Heart left ventricle (tissue), 16 donors: ENCODE data around the gene ACAD10. TPM values are rescaled to one million over a fixed set of nuclear protein-coding genes. Genes with fewer than 3 reads are reported as not detected.
A peak's percentile ranks its signal among the peaks of the same experiment; 100 is the strongest.

ENCODE experiments used
- ATAC-seq, 4 donors: fragments of 200-7000 bp; cut with Tn5 transposase; one replicate each; pipeline ENCODE4 v1.9.1; 2020 to 2022; ENCODE audit warnings: moderate library complexity in 4 of 4, mild to moderate bottlenecking in 3 of 4, moderate number of reproducible peaks in 1 of 4
- DNase-seq, 5 donors: peaks; one replicate each; pipeline ENCODE4 v3.0.0-alpha.2; 2020
- H3K27ac ChIP-seq, 12 donors: fragments of 200-600 bp; sonication (generic) in 4 of 12; one replicate each; pipeline versions ENCODE4 v1.5.0 to v1.8.0; 2016 to 2022; ENCODE audit warnings: mild to moderate bottlenecking in 2 of 12
- H3K27me3 ChIP-seq, 9 donors: fragments of 200-600 bp; sonication (generic) in 2 of 9; one replicate each; pipeline versions ENCODE4 v1.5.1 to v1.8.0; 2016 to 2022; ENCODE audit warnings: mild to moderate bottlenecking in 3 of 9
- H3K36me3 ChIP-seq, 9 donors: fragments of 200-600 bp; sonication (generic) in 2 of 9; one replicate each; pipeline versions ENCODE4 v1.5.0 to v1.8.0; 2018 to 2022; ENCODE audit warnings: mild to moderate bottlenecking in 2 of 9
- H3K4me1 ChIP-seq, 12 donors: fragments of 200-600 bp; sonication (generic) in 4 of 12; one replicate each; pipeline versions ENCODE4 v1.5.0 to v1.8.0; 2016 to 2022; ENCODE audit warnings: mild to moderate bottlenecking in 3 of 12
- H3K4me3 ChIP-seq, 12 donors: fragments of 200-600 bp; sonication (generic) in 4 of 12; one replicate each; pipeline versions ENCODE4 v1.5.0 to v1.8.0; 2017 to 2022; ENCODE audit warnings: mild to moderate bottlenecking in 9 of 12, moderate library complexity in 4 of 12
- H3K9me3 ChIP-seq, 12 donors: fragments of 200-600 bp; sonication (generic) in 4 of 12; one replicate each; pipeline versions ENCODE4 v1.5.0 to v1.8.0; 2016 to 2022; ENCODE audit warnings: mild to moderate bottlenecking in 1 of 12
- POLR2A ChIP-seq, 2 donors: fragments of 450-650 bp; IDR thresholded peaks; one replicate each; pipeline ENCODE4 v1.6.1; 2017; ENCODE audit warnings: antibody characterized with exemption in 2 of 2, mild to moderate bottlenecking in 2 of 2, moderate library complexity in 2 of 2
- WGBS, 4 donors: extraction: QIAGEN DNeasy Blood & Tissue Kit in 2 of 4; methylation state at CpG; one replicate each; pipeline versions ENCODE4 v1.1.5 to v1.1.7; 2013 to 2018; 5-methylcytosine and 5-hydroxymethylcytosine counted together
- intact Hi-C, 10 donors: fragments of 100-400 bp; cut with DNase I; formaldehyde crosslinking; loops; one replicate each; pipeline versions ENCODE4 v1.11.1 to v1.14.2; 2022
- long read RNA-seq, 3 donors: library from polyadenylated mRNA; unstranded; transcript quantifications; one replicate each; pipeline ENCODE4 v2.0.0, GENCODE V29; 2020 to 2021
- polyA plus RNA-seq, 2 donors: library from polyadenylated mRNA; stranded (reverse); fragments of 200-250 nt; gene quantifications; one replicate each; pipeline ENCODE4 v1.2.3, GENCODE V29; 2013
- total RNA-seq, 9 donors: library from RNA; depleted of rRNA in 2 of 9; stranded (reverse); fragments of >200 nt in 2 of 9; fragmentation: NEBNext Ultra II Directional in 3 of 9; extraction: Animal tissue kit (Norgen Biotek cat#: 25700) in 3 of 9; gene quantifications; one replicate each; pipeline versions ENCODE4 v1.1.0 to v1.2.4, GENCODE V29; 2016 to 2023
- TF ChIP-seq, protein P1 (sequence below), 12 donors: fragments of 200-600 bp; sonication (generic) in 4 of 12; IDR thresholded peaks; one replicate each; pipeline versions ENCODE4 v1.5.0 to v1.8.0; 2018 to 2022; ENCODE audit warnings: antibody characterized with exemption in 12 of 12, mild to moderate bottlenecking in 5 of 12
- donor health status: ischemic (EF 13 %, LVEDD 7.1; RV severe dilation, severe dysfunction).
- donor health status: healthy with polysubstance abuse.
- donor health status: DM: no; HTN: yes; CAD: no.
- donor health status: DM: no; HTN: no; CAD: no.
- donor health status: ischemic (EF 25% LVEDD 6.9; RV normal size, moderate dysfunction).
- donor health status: ischemic (EF 25% LVEDD 5.7; RV mildly dilated, moderate dysfunction).
- donor health status: healthy.
- donor health status: DM: yes; HTN: yes; CAD: no.
- donor health status: ischemic (EF 35%, LVEDD 5.7; RV mildly dilated, moderate dysfunction).
- donor health status: nonischemic (EF 11% LVEDD 7.7; RV severe dilation, severe dysfunction).
- donor health status: DM: yes; HTN: yes; CAD: no.
- donor health status: PGD.
- donor health status: ischemic (EF 29% LVEDD 5.4; RV normal size, mild dysfunction).
- donor health status: nonischemic (EF 23%, LVEDD 6.1; RV moderate dilation, normal function).

ACAD10 gene
- total RNA-seq (10 to 100 TPM; 18.0 to 46.0 (median 28.6) TPM), polyA plus RNA-seq (10 to 100 TPM; 10.7 to 26.4 TPM)
- long read RNA-seq, donor 1, transcript ACAD10-201 (21 exons, 3,959 nt), result major isoform, 9 of 31 reads
- long read RNA-seq, donor 1, partial matches to known transcripts, result 13 of 31 reads
- long read RNA-seq, donor 1, other reads (novel, unspliced or antisense), result 7 of 31 reads
- long read RNA-seq, donor 2, full-length matches to known transcripts, result 35 of 76 reads
- long read RNA-seq, donor 2, partial matches to known transcripts, result 18 of 76 reads
- long read RNA-seq, donor 2, other reads (novel, unspliced or antisense), result 23 of 76 reads
- long read RNA-seq, donor 3, transcript ACAD10-201 (21 exons, 3,959 nt), result major isoform, 7 of 21 reads
- long read RNA-seq, donor 3, partial matches to known transcripts, result 4 of 21 reads
- long read RNA-seq, donor 3, other reads (novel, unspliced or antisense), result 9 of 21 reads

GRCh38 chr12:111685811-111686573 is at the start of gene ACAD10, which contains the start of gene BRAP:
ACAD10 (plus strand) TSS chr12:111686053; CDS start chr12:111692710, 6,657 bp downstream.
BRAP (minus strand) TSS chr12:111685956; CDS start chr12:111685792, 164 bp downstream.
- H3K4me1 ChIP-seq, result peaks cover 8 to 31% (median 26%) of the 10 kb centered on the region in 12 donors
- peak within 1 kb of the TSS; percentile 75 to 96 (median 88) for H3K27ac ChIP-seq
- WGBS, 4 donors, result 0 to 1% (median 1%) methylated on average over 37 to 63 of the region's 63 CpGs
- intact Hi-C loops, result no loop called here
- peak within 1 kb of the TSS; percentile 68 to 97 (median 80) for H3K4me3 ChIP-seq
- peak; percentile 56 to 83 for TF ChIP-seq POLR2A (IDR thresholded peaks at IDR 0.05)
- TF ChIP-seq, protein P1, sequence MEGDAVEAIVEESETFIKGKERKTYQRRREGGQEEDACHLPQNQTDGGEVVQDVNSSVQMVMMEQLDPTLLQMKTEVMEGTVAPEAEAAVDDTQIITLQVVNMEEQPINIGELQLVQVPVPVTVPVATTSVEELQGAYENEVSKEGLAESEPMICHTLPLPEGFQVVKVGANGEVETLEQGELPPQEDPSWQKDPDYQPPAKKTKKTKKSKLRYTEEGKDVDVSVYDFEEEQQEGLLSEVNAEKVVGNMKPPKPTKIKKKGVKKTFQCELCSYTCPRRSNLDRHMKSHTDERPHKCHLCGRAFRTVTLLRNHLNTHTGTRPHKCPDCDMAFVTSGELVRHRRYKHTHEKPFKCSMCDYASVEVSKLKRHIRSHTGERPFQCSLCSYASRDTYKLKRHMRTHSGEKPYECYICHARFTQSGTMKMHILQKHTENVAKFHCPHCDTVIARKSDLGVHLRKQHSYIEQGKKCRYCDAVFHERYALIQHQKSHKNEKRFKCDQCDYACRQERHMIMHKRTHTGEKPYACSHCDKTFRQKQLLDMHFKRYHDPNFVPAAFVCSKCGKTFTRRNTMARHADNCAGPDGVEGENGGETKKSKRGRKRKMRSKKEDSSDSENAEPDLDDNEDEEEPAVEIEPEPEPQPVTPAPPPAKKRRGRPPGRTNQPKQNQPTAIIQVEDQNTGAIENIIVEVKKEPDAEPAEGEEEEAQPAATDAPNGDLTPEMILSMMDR (IDR thresholded peaks at IDR 0.05), result peak in 1 of 12 donors; percentile 6
- H3K27me3 ChIP-seq, result no peaks in the 10 kb centered on the region
- H3K36me3 ChIP-seq, result peaks cover 0 to 29% (median 21%) of the 10 kb centered on the region in 9 donors
- no peaks in the 10 kb centered on the region for H3K9me3 ChIP-seq
- ATAC-seq (peak; percentile 97 to 99 (median 98)), DNase-seq (peak; percentile 94 to 98 (median 95))

DNA sequence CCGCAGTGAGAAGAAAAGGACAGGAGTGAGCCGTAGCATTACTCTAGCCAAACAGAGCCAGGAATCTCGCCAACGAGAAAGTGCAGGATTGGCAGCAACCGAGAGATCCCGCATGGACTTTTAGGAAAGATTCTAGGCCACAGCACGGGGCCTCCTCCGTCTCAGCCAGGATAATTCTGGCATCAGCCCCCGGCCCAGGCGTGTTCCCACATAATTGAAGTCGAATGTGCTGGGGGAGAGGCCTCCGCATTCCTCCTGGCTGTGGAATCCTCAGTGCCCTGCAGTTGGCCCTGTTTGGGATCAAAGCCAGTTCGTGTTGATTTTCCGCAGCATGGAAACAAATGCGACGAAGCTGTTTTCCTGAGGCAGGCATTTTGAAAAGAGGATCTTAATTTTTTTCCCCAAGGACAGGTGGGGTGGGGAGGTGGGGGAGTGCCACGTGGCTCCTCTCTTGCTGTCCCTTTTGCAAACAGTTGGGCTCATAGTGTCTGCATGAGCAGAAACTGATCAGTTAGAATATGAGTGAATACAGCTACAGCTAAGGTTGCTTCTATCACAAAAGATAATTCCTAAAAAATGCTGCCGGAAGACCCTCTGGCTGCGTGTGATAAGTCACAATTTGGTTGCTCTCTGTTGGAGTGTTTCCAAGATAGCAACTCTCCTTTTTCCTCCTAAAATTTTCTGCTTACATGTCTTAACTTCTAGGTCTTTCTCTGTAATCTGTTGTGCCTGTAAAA is 49.5 kb upstream of the ACAD10 start:
- Histone ChIP-seq H3K9me3 (no peaks in the 10 kb centered on the region), H3K4me3 (peak overlapping the region in 5 of 12 donors; percentile 5 to 23 (median 14)), H3K27me3 (no peaks in the 10 kb centered on the region), H3K27ac (peak overlapping the region in 10 of 12 donors; percentile 17 to 74 (median 68)), H3K4me1 (peaks cover 0 to 23% (median 15%) of the 10 kb centered on the region in 12 donors), H3K36me3 (peaks cover 0 to 8% (median 5%) of the 10 kb centered on the region in 9 donors)
- WGBS, 4 donors, result 10 to 20% (median 15%) methylated on average over 19 of the region's 19 CpGs
- ATAC-seq (peak; percentile 70 to 87 (median 74)), DNase-seq (peak; percentile 51 to 69 (median 61))
- no peak for TF ChIP-seq POLR2A (IDR thresholded peaks at IDR 0.05)
- TF ChIP-seq, protein P1 (IDR thresholded peaks at IDR 0.05), result no peak
- intact Hi-C loops, result loop anchor here in 1 of 10 donors (5.0 kb wide), 1 partner anchor 39 kb away; the partner anchor contains the start of gene ATXN2

DNA sequence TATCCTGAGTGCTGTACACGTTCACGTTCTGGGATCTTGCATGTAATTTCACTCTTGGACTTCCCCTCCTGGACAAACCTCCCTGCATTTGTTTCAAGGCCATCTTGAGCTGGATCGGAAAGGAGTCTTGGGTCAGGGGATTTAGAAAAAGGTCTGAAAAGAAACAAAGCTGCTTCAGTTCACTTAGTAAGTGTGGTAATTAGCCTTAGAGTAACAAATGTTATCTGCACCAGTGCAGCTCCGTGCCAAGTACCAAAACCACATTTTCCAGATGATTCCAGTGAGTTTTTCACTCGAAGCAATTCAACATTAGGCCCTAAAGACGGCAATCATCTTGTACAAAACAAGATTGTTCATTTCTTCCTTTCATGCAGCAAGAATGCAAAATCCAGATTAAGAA is 47.3 kb upstream of the ACAD10 start:
- DNase-seq, result no peak
- peaks cover 0 to 35% (median 20%) of the 10 kb centered on the region in 12 donors for H3K4me1 ChIP-seq
- peaks cover 0 to 27% (median 22%) of the 10 kb centered on the region in 9 donors for H3K36me3 ChIP-seq
- no peak overlapping the region for H3K4me3 ChIP-seq
- H3K27ac ChIP-seq, result peak overlapping the region in 1 of 12 donors; percentile 33
- ATAC-seq, result no peak
- TF ChIP-seq, protein P1 (IDR thresholded peaks at IDR 0.05), result no peak
- TF ChIP-seq POLR2A (IDR thresholded peaks at IDR 0.05), result no peak
- H3K27me3 ChIP-seq, result no peaks in the 10 kb centered on the region
- no peaks in the 10 kb centered on the region for H3K9me3 ChIP-seq
- WGBS, 4 donors, result 74 to 81% (median 76%) methylated on average over 6 of the region's 6 CpGs
- intact Hi-C loops, result loop anchor here in 1 of 10 donors (5.0 kb wide), 1 partner anchor 41 kb away; the partner anchor contains the start of gene ATXN2
